GM23248 (cell line): ENCODE measurements around the gene KCNG2.

Experiments
- EZH2 ChIP-seq: fragments of 200-600 bp; sonication (generic); IDR thresholded peaks from 2 replicates; pipeline ENCODE4 v1.6.1; 2018; ENCODE audit warnings: antibody characterized with exemption, mild to moderate bottlenecking; ENCODE audit not compliant: insufficient read depth, poor library complexity, severe bottlenecking
- EZH2phosphoT487 ChIP-seq: fragments of 200-600 bp; sonication (generic); IDR thresholded peaks from 2 replicates; pipeline ENCODE4 v1.6.1; 2018; ENCODE audit warnings: antibody characterized with exemption, moderate library complexity, mild to moderate bottlenecking, low read depth; ENCODE audit not compliant: insufficient read depth

DNA sequence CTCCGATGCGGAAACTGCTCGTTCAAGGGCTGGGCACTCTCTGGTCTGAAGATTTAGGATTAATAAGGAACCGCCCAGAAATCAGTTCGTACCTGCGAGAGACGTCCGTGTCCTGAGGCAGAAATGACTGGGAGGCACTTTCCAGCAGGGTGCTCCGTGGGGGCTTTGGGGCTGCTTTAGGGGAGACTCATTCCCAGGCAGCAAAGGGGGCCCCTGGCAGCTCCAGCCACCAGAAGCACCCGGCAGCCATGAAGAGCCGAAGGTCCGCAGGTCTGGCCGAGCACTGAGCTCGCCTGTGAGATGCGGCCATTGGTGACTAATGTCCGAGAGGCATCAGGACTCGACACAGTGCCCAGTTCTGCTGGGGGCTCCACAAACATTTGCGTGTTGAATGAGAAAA, 20.9 kb downstream of the KCNG2 start:
- no peak for TF ChIP-seq EZH2phosphoT487
- no peak for TF ChIP-seq EZH2
